HG03159 (cell line): ENCODE data around the gene LMNTD2.
A peak's percentile ranks its signal among the peaks of the same experiment; 100 is the strongest.

Experiments
- ATAC-seq: cut with Tn5 transposase; IDR thresholded peaks from one replicate; pipeline ENCODE4 v1.9.1; 2021; ENCODE audit warnings: mild to moderate bottlenecking, moderate library complexity; ENCODE audit not compliant: unreplicated experiment

Gene LMNTD2

GRCh38 chr11:568306-569157 is 8.0 kb upstream of the LMNTD2 start:
- peak; percentile 87 for ATAC-seq

- peak; percentile 2 for ATAC-seq
Measured at GRCh38 chr11:567629-568292, 7.2 kb upstream of the LMNTD2 start.

DNA sequence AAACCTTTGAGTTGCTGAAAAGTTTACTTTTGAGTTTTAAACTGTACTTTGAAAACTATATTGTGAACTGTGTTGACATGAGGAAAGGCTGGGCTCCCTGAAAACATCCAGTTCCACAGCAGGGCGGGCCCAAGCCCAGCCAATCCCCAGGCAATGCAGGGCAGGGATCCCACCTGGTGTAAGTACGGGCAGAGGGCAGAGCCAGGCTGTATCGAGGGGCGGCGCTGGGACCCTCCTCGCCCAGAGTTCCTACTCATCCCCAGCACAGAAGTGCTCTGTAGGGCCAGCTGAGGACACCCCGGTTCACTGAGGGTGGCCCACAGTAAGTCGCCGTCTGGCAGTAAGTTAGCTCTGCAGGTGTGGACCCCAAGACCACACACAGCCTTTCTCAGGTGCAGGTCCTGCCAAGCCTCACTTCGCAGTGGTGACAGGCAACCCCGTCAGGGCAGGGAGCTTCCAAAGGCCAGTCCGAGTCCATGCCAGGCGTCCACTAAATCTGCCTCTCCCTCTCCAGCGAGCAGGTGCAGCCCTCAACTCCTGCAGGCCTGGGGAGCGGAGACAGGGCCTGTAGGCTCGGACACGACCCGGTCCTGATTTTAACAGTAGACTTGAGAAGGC is 6.6 kb upstream of the LMNTD2 start:
- ATAC-seq, result no peak

DNA sequence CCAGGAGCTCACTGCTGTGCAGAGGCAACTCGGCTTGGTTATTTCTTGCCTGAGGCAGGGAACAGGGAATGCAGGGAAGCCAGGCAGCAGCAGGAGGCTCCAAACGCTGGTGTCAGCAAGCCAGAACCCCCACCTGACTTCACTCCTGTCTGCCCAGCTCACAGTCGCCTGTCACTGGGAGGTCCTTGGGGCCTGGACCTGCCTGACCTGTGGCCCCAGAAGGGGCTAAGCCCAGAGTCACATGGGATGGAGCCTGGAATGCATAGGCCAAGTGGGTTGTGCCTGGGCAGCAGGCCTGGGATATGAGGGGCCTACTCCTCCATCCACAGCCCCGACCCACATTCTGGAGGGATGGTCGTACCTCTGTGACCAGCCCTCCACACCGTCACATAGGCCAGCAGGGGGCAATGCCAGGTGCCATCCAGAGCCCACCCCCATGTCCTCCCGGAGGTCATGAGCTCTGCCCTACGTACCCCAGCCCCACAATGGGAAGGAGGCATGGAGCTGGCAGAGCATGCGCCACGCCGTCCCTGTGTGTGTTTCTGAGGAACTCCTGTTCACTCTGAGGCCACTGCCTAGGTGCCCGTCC is 5.5 kb upstream of the LMNTD2 start:
- no peak for ATAC-seq

- no peak for ATAC-seq
Measured at GRCh38 chr11:563812-564578, 3.5 kb upstream of the LMNTD2 start.

- ATAC-seq, result no peak
Measured at GRCh38 chr11:563066-563811, 2.7 kb upstream of the LMNTD2 start.

GRCh38 chr11:562046-562645 is 1.6 kb upstream of the LMNTD2 start:
- ATAC-seq, result no peak

GRCh38 chr11:561148-562003 is 838 bp upstream of the LMNTD2 start:
- peak; percentile 26 for ATAC-seq

DNA sequence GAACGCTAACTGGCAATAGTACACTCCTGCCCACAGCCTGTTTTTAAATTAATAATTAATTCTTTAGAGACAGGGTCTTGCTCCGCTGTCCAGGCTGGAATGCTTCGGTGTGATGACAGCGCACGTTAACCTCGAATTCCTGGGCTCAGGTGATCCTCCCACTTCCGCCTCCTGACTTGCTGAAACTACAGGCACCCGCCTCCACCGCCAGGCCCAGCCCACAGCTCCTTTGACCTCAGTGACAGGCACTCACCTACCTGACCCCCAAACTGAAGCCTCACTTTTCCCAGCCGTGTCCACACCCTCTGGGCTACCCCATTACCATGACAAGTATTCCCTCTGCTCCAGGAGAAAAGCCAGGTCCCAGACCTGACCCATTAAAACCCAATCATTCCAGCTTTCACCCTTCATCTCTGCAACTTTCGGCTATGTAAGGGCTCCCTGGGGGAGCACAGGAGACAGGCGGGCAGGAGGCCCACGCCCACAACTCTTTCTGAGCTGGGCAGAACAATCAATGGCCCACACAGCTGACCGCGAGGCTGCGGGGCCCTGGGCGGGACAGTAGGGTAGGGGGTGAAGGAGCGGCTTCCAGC is 730 bp downstream of the LMNTD2 start:
- ATAC-seq, result no peak

- ATAC-seq, result no peak
Measured at GRCh38 chr11:559020-559620, 1.4 kb downstream of the LMNTD2 start.

DNA sequence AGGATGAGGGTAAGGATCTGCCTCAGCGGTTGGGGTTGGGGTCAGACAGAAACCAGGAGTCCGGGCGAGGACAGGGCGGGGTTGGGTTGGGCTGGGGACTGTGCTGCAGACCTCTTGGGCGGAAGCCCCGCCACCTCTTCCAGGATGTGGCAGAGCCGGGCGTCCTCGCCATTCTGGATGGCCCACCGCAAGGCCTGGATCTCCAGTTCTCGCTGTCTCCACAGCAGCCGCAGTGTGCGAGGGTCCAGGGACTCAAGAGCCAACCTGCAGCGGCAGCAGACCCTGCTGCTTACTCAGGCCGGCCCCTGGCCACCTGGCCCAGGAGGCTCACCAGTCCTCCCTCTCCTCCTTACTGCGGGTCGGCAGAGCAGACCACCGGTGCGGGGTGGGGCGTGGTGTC is 2.0 kb downstream of the LMNTD2 start:
- ATAC-seq, result no peak

DNA sequence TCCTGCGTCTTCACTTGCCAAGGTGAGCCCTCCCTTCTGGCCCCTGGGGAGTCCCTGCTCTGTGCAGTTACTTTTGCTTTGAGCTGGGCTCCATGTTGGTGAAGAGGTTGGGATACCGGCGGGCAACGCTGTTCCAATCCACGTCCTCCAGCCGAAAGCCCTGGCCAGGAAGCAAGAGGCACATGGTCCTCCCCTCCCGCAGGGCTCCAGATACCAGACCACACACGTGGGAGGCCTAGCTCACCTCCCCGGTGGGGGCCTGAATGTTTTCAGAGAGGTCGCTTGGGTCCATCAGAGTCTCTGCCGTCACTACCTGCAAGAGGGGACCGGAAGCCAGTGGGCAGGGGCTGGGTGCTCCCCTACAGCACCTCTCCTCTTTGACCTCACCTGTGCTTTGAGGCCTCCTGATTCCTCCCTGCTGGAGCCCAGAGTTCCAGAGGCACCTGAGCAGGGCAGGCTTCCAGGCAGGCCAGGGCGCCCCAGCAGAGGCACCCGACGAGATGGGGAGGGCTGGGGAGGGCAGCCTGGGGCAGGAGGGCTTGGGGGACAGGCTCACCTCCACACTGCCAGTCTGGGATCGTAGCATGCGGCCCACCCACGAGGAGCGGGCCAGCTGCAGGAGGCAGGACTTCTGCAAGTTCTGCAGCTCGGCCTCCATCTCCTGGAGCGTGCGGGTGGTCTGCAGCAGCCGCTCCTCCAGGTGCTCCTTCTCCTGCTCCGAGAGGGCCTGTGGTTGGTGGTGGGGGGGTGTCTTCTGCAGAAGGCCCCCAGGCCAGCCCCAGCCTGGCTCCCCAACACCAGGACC is 3.0 kb downstream of the LMNTD2 start:
- ATAC-seq, result no peak

- no peak for ATAC-seq
Measured at GRCh38 chr11:556662-557256, 3.8 kb downstream of the LMNTD2 start.

- ATAC-seq, result no peak
Measured at GRCh38 chr11:555780-556661, 4.5 kb downstream of the LMNTD2 start.

DNA sequence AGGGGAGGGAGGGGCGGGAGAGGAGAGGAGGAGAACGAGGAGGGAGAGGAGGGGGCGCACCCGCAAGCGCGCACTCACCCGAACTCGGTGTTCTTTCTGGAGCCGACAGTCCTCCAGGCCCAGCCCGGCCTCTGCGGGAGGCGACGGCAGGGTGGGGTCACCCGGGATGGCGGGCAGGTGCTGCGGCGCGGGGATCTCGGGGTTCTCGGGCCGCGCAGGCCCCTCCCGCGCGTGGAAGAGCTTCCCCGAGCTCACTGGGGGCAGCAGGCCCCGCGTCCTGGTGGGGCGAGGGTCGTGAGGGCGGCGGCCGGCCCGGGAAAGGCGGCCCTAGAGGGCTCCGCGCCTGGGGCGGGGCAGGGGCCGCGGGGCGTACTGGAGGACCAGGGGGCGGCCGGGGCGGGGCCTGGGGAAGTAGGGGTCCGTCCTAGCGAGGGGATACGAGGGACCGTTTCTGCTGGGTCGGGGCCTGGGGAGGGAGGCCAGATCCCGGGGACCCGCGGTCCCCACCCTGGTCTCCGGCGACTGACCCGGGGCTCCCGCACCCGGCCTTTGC is 5.2 kb downstream of the LMNTD2 start:
- no peak for ATAC-seq
